Left cardiac atrium (tissue), 4 donors: Measurements from ENCODE around the gene BEND7. TPM values are rescaled to one million over a fixed set of nuclear protein-coding genes. Genes with fewer than 3 reads are reported as not detected.

Experiments
- ATAC-seq, 2 donors: fragments of 200-7000 bp; cut with Tn5 transposase; one replicate each; pipeline ENCODE4 v1.9.1; 2020; ENCODE audit warnings: mild to moderate bottlenecking in 2 of 2, moderate library complexity in 2 of 2
- DNase-seq: peaks from one replicate; pipeline ENCODE4 v3.0.0-alpha.2; 2020
- intact Hi-C, 2 donors: fragments of 100-400 bp; cut with DNase I; formaldehyde crosslinking; loops; one replicate each; pipeline versions ENCODE4 v1.14.1 to v1.15.1; 2022 to 2023
- total RNA-seq, 2 donors: library from RNA; stranded (reverse); fragmentation: NEBNext Ultra II Directional; extraction: Animal tissue kit (Norgen Biotek cat#: 25700); gene quantifications; one replicate each; pipeline ENCODE4 v1.2.1, GENCODE V29; 2021
- donor health status: DM: no; HTN: yes; CAD: no.
- donor health status: DM: no; HTN: yes; CAD: no; lungs with severe emphysema.
- donor health status: DM: yes; HTN: yes; CAD: no.
- donor health status: Dilated cardiomyopathy.

The BEND7 gene
- total RNA-seq, 2 donors from 2014 or later, result 16.2 to 17.9 TPM

DNA sequence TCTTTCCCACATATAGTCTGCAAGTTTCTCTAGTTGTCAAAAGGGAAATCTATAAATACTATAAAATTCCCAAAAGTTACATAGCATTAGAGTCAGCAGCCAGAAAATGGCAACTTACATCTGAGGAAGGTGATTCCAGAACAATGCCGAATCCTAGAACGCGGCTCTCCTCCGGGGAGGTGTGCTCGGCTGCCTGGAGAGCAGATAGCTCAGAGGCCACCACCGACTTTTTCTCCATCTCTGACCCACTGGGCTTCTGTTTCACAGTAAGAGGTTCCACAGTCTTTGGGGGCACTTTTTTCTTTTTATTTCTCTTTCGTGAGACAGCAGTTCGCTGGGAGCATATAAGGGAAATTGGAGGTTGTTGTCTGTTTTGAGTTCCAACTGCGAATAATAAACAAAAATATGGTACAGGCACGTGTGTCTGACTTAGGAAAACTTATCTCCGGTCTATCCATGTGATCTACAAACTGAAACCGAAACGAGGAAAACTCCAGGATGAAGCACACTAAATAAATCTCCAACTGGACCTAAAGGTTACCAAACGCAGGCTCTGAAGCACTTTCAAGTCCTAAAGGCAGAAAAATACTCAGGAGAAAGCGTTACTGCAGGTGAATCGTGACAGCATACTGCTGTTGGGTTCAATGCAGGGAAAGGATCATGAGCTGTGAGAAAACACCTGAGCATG is 36.2 kb downstream of the BEND7 start:
- ATAC-seq, result no peak
- DNase-seq, result no peak
- intact Hi-C loops, result no loop called here

DNA sequence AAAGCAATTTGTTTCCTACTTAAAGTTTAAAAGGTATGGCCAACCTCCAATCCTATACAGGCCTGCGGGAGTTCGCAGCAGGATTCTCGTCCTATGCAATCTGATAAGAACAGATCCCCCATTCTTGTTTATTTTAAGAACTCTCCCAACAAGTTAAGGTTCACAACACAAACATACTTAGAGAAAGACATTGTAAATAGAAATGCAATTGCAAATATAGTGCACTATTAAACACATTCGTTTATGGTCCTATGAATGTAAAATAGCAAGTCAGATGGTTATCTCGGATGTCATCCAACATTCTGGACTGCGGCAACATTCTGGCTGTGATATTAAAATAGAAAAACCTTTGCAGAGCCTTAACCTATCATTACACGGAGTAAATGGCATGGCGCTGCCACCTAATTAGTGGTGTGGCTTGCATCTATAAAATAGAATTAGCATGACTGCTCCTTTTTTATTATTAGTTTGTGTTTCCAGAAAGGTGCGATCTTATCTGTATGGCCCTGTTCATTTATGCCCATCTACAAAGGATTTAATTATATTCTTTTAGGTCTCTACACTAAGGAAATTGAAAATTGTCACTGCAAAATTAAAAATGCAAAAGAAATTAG is 37.0 kb downstream of the BEND7 start:
- intact Hi-C loops, result no loop called here
- ATAC-seq, result no peak

DNA sequence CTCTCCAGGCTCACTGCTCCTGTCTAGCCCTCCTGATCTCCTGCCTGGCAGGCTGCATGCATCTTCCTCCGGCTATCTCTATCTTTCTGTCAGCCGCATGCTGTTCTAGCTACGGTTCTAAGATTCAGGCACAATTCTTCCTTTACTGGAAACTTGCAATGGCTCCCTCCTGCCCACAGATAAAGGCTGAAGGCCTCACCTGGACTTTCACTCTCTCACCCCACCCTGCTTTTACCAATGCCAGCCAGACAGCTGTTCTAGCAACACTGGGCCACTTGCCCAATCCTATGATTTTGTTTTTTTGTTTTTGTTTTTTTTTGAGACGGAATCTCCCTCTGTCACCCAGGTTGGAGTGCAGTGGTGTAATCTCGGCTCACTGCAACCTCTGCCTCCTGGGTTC is 38.3 kb downstream of the BEND7 start:
- ATAC-seq (no peak), DNase-seq (no peak)
- intact Hi-C loops, result no loop called here

More for the DNA sequence above, 37.0 kb downstream of the BEND7 start:
- DNase-seq, result no peak

DNA sequence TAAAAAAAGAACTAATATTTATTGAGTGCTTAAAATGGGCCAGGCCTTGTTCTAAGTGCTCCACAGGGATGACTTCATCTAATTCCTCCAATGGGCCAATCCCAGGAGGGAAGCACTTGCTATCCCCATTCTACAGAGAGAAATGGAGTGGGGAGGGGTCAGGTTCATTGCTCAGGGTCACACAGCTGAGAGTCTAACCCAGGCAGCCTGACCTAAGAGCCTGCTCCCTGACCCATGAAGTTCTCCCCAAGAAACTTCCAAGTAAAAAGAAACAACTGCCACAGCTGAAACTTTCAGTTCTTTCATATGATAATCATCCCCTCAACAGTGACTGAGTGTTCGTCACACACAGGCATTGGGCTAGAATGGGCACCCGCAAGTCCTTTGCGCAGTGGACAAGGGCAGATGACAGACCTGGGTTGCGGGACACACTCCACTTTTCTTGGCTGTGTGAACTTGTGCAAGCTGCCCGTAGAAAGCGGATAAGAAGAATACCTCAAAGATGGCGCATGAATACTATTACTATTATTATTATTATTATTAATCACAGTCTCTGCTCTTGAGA is 39.7 kb downstream of the BEND7 start:
- ATAC-seq (no peak), DNase-seq (no peak)
- intact Hi-C loops, result no loop called here

DNA sequence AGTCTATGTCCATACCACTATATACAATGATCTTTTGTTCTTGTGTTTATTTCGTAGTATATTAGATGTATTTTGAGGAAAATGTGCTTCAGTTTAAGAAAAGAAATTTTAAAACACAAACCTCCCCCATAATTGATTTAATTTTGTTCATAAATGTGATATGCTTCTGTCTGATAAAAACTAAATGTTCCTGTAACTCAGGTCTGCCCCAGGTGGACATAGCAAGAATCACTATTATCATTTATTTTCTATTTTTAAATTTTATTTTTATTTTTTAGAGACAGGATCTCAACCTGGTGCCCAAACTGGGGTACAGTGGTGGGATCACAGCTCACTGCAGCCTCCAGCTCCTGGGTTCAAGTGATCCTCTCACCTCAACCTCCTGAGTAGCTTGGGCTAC is 43.2 kb downstream of the BEND7 start:
- no peak for ATAC-seq
- DNase-seq, result no peak
- intact Hi-C loops, result no loop called here

DNA sequence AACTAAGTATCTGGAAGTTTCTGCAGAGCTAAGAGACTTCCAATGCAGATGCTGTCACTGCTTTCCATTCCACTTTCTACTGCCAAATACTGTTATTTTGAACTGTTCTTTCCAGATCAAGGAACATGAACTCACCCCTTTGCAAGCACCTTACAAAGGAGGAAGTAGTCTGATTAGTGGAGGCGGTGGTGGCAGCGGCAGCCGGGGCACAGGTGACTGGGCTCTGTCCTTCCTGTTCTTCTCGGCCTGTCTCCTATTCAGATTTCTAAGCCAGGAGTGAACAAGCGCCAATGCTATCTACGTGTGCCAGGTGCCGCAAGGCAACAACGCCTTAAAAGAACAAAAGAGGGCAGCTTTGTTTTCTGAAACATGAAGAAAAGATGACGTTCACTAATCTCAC is 44.9 kb downstream of the BEND7 start:
- DNase-seq, result no peak
- intact Hi-C loops, result no loop called here
- ATAC-seq, result no peak

DNA sequence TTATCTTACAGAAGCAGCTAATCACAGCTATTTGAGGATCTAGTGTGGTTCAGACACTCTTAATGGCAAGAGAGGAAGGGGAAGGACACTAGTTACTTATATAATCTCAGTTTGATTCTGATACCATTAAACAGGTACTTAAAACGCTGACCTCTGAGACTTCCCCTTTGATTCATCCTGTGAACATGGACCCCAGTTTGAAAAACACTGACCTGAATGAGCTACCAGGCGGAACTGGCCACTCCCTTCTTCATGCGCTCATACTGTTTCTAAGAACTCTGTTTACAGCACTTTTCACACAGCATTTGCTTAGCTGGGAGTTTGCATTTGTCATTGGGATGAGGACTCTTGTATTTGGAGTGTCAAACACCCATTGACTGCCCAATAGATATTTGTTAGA is 45.7 kb downstream of the BEND7 start:
- intact Hi-C loops, result no loop called here
- DNase-seq (no peak), ATAC-seq (no peak)

DNA sequence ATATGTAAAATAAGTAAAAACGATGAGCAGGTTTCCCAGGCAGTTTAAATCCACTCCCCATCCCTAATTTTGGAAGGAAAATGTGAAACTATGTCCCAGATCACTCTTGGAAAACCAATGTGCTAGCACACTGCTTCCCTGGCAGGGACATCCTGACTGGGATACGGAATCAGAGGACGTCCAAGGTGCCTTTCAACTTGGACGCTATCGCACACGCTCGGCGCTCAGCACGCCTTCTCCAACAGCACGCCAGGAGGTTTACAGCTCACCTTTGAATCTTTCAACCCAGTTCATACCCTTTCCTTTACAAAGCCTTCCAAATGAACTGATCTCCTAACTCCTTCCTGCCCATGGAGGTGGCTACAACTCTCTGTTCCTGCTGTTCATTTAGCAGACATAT is 47.1 kb downstream of the BEND7 start:
- intact Hi-C loops, result no loop called here
- ATAC-seq (no peak), DNase-seq (no peak)

DNA sequence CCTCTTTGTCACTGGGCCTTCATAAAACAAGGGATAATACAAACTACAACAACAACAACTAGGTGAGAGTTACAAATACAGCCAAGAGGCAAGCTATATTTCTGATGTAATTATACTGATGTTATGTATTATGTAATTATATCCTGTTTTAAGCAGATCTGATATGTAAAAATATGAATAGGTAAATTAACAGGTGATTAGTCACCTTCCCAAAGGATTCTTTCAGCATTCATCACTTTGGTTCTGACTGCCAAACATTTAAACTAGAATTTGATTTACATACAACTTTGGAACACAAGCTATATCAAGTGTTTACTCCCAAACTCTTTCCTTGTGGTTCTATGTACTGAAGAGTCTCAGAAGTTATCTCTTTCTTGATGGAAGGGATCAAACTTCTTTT is 53.7 kb downstream of the BEND7 start:
- no peak for ATAC-seq
- intact Hi-C loops, result no loop called here
- no peak for DNase-seq

DNA sequence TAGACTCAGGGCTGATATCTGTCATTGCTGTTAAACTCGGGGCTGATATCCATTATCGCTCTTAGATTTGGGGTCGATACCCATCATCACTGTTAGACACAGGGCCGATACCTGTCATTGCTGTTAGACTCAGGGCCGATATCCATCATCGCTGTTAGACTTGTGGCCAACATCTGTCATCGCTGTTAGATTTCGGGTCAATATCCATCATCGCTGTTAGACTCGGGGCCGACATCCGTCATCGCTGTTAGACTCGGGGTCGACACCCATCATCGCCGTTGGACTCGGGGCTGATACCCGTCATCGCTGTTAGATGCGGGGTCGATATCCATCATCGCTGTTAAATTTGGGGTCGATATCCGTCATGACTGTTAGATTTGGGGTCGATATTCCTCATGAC is 54.8 kb downstream of the BEND7 start:
- no peak for ATAC-seq
- no peak for DNase-seq
- intact Hi-C loops, result no loop called here

DNA sequence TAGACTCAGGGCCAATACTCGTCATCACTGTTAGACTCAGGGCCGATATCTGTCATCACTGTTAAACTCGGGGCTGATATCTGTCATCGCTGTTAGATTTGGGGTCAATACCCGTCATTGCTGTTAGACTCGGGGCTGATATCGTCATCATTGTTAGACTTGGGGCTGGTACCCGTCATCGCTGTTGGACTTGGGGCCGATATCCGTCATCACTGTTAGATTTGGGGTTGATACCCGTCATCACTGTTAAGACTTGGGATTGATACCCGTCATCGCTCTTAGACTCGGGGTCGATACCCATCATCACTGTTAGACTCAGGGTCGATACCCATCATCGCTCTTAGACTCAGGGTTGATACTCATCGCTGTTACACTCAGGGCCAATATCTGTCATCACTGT is 56.5 kb downstream of the BEND7 start:
- intact Hi-C loops, result no loop called here
- no peak for DNase-seq
- ATAC-seq, result no peak

DNA sequence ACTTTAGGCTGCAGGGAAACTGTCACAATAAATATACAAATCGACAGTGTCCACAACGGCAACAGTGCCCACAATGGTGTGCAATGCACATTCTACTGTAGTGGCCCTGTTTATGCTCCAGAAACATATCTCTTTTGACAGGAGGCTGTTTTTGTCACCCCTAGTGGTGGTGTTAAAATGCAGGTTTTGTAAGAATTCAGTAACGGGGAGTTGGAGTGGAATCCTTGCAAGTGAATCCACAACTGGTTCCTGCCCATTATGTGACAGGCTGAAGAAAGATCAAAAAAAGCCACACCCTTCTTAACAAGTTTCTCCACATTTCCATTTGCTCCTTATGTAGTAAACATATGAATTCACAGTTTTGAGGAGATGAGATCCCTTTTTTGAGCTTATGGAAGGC is 58.5 kb downstream of the BEND7 start:
- intact Hi-C loops, result no loop called here
- no peak for DNase-seq
- ATAC-seq, result no peak

DNA sequence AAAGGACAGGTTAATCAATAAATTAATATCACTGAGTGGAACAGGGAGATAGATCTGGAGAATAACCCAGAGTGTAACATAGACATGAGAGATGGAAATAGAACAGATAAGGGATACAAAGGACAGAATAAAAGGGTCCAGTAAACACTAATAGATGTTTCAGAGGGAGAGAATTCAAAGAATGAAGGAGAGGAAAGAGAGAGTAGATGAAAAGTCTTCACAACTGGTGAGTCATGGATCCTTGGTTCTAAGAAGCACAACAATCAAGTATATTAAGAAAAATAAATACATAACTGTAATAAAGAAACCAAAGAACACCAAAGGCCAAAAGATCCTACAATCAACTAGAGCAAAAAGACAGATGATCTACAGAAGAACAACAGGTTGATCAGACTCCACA is 66.3 kb downstream of the BEND7 start:
- ATAC-seq, result no peak
- DNase-seq, result no peak

DNA sequence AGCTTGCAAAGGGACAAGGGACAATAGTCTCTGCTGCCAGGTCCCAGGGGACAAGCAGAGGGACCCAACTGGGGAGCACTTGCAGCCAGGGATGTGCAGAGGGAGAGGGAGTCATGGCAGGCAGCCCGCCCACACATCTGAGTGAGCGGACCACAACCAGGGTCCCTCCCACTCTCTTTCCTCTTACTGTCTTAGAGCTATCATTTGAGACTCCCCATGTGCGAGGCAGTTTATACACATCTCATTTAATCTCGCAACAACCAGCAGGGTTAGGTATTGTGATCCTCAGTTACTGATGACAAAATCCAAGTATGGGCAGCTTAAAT is 70.2 kb downstream of the BEND7 start:
- DNase-seq (no peak), ATAC-seq (no peak)
- intact Hi-C loops, result no loop called here

More for the DNA sequence above, 66.3 kb downstream of the BEND7 start:
- intact Hi-C loops, result no loop called here

DNA sequence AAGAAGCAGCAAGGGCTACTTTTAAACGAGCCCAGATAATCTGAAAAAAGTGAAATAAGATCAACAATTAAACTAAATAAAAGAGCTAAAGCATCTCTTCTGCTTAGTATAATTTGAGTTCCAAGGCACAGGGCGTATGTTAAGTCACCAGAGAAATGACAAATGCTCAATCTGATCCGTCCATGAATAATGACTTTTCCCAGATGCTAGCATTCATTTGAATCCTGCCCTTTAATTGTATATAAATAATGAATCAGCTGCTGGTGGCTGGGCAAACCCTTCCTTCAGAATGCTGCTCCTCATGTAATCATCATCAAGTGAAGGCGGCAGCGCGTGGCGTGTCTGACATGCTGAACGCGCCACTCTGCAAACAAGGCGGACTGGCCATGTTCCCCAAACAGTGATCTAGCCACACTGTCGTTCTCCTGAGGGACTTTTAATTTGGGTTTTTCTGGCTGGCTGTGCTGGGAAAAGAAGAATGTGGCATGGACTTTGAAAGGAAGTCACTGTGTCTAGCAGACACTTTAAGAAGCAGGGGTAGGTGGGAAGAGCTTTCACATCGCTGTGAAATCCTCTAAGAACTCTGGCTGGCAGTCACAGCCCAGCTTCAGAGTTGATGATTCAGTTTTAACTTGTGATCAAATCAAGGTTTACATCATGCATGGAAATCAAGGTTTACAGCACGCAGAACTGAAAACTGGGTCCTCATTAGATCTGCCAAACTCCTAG is 70.7 kb downstream of the BEND7 start:
- ATAC-seq, result no peak
- intact Hi-C loops, result no loop called here
- no peak for DNase-seq

DNA sequence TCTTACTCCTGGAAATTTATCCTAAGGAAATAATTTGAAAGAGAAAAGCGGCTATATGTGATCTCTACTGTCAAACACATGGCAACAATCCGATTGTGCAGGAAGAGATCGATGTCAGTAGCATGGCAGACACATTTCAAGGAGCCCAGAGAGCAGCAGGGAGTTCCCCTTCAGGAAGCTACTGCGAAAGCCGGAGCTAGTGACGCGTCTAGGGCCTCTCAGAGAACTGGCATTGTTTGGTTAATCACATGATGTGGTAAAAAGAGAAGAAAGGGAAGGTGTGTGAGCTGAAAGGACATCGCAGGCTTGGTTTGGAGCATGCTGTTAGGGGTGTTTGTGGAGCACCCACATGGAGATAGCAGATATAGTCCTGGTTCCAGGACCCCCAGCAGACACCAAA is 74.9 kb downstream of the BEND7 start:
- no peak for ATAC-seq
- DNase-seq, result no peak
- intact Hi-C loops, result no loop called here

DNA sequence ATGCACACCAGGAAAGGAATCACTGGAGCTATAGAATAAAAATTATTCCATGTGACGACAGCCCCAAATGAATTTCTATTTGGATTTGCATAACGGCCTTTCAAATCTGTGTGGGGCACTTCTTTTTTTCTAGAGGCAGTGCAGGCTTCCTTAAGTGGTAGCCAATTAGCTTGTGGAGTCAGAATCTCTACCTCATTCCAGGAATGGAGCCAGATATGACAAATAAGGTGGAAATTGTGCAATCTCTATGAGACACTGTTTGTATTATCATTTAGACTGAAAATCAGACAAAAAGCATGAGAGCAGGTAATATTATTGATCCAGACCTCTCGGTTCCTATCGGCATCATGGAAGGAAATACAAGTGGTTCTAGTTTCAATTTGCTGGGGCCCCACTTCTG is 78.7 kb downstream of the BEND7 start:
- DNase-seq (no peak), ATAC-seq (peak in 1 of 2 donors; percentile 32)
- intact Hi-C loops, result no loop called here

DNA sequence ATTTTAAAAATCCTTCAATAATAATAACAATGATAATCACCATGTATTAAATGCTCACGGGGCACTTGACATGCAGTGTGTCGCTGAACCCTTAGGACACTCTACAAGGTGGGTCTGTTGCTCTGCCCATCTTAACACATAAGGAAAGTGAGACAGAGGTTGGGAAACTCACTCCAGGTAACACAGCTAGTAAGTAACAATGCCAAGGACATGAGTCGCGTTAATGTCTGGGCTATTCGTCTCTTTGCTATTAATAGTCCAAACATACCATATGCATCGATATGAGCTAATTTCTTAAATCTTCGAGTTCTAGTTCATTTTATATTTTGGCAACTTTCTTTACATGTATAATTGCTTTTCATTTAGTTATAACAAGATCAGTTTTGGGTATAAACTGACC is 79.5 kb downstream of the BEND7 start:
- intact Hi-C loops, result loop anchor here (2.0 to 10.0 kb wide), 2 partner anchors 14 to 74 kb away; no protein-coding TSS in a partner anchor
- no peak for DNase-seq
- ATAC-seq, result no peak

DNA sequence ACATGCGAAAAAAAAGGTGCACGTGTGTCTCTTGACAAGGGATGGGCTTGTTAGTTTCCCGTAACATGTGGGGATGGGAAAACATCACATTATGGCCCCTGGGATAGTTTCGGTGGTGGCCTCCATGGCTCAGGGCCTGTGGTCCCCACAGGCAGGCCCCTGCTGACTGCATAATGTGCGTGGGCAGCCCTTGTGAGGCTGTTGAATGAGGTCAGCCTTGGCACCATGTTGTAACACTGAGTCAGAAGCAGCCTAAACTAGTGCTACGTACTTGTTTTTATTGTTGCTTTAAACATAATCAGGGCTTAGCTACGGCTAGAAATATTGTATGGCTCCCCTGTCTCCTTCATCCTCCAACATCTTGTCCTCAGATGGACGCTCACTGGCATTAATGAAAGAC is 80.6 kb downstream of the BEND7 start:
- intact Hi-C loops, result loop anchor here (2.0 to 10.0 kb wide), 2 partner anchors 13 to 73 kb away; no protein-coding TSS in a partner anchor
- DNase-seq (no peak), ATAC-seq (peak in 1 of 2 donors; percentile 76)

DNA sequence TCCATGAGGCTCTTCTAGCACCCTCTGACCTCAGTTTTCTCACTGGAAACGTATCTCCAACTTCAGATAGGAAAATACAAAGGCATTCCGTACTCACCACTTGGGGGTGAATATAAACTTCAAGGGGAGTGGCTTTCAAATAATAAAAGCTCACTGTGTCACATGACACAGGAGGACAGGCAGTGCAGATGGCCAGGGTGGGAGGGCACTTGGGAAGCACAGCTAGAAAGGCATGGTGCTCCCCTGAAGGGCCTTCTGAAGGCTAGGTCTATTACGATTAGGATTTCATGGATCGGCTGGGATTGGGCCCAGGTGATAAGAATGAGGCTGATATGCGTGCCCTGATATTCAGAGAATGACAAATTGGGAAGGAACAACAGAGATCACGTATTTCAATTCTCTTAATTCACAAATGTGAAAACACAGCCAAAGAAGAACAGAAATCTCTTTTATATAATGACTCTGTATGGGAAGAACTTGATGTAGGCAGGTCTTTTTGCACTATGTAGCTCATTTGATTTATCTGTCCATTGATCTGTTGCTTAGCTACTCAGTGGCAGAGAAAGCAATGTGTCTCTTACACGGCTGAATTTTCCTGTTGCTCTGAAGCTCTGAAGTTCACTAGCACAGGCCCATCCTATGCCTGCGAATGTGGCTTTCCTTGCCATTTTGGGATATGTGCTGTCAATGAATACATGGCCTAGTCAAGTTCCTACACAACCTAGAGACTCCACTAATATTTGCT is 83.0 kb downstream of the BEND7 start:
- intact Hi-C loops, result loop anchor here in 1 of 2 donors (10.0 kb wide), 1 partner anchor 71 kb away; no protein-coding TSS in a partner anchor
- DNase-seq (no peak), ATAC-seq (no peak)
